CMK (cell line): ENCODE measurements around the gene ANKRD30A.
"Not testable (repeated sequence)": the region's sequence is repeated elsewhere in the genome, so short reads cannot be mapped to it uniquely, and the experiment has no call there.

ENCODE experiments used
- DNase-seq: peaks from one replicate; pipeline ENCODE4 v3.0.0-alpha.2; 2010; ENCODE audit warnings: low read depth

ANKRD30A gene

GRCh38 chr10:37125191-37125732 is at the start of gene ANKRD30A:
Gene ANKRD30A, plus strand, starts transcription at chr10:37125598. Its CDS starts 190 bp downstream, at chr10:37125788.
- DNase-seq = no peak

- not testable (repeated sequence) for DNase-seq
Observed at GRCh38 chr10:37076083-37076482, 49.3 kb upstream of the ANKRD30A start.

- no peak for DNase-seq
Observed at GRCh38 chr10:37095792-37096573, 29.4 kb upstream of the ANKRD30A start.

- DNase-seq = no peak
Observed at GRCh38 chr10:37101261-37101660, 24.1 kb upstream of the ANKRD30A start.

- DNase-seq = no peak
Observed at GRCh38 chr10:37109000-37109399, 16.4 kb upstream of the ANKRD30A start.

GRCh38 chr10:37124532-37124931 is 866 bp upstream of the ANKRD30A start:
- DNase-seq = no peak

- DNase-seq = no peak
Observed at GRCh38 chr10:37125921-37126320, 523 bp downstream of the ANKRD30A start.

GRCh38 chr10:37146443-37146842 is 21.0 kb downstream of the ANKRD30A start:
- DNase-seq = no peak

GRCh38 chr10:37162430-37162829 is 37.0 kb downstream of the ANKRD30A start:
- DNase-seq = not testable (repeated sequence)

- DNase-seq = not testable (repeated sequence)
Observed at GRCh38 chr10:37171945-37172344, 46.5 kb downstream of the ANKRD30A start.

GRCh38 chr10:37178296-37178695 is 52.9 kb downstream of the ANKRD30A start:
- DNase-seq = not testable (repeated sequence)

- DNase-seq = not testable (repeated sequence)
Observed at GRCh38 chr10:37182719-37183118, 57.3 kb downstream of the ANKRD30A start.

GRCh38 chr10:37206132-37206531 is 80.7 kb downstream of the ANKRD30A start:
- no peak for DNase-seq

GRCh38 chr10:37220866-37221265 is 95.5 kb downstream of the ANKRD30A start:
- DNase-seq = no peak

GRCh38 chr10:37222046-37222445 is 96.6 kb downstream of the ANKRD30A start:
- DNase-seq = no peak

GRCh38 chr10:37225163-37225562 is 99.8 kb downstream of the ANKRD30A start:
- DNase-seq = no peak

- no peak for DNase-seq
Observed at GRCh38 chr10:37226524-37226923, 101.1 kb downstream of the ANKRD30A start.

GRCh38 chr10:37234692-37235091 is 109.3 kb downstream of the ANKRD30A start:
- DNase-seq = no peak

- DNase-seq = no peak
Observed at GRCh38 chr10:37236093-37236492, 110.7 kb downstream of the ANKRD30A start.

GRCh38 chr10:37240223-37240622 is 114.8 kb downstream of the ANKRD30A start:
- DNase-seq = no peak

- no peak for DNase-seq
Observed at GRCh38 chr10:37246637-37247036, 121.2 kb downstream of the ANKRD30A start.

GRCh38 chr10:37255837-37256236 is 130.4 kb downstream of the ANKRD30A start:
- not testable (repeated sequence) for DNase-seq

- no peak for DNase-seq
Observed at GRCh38 chr10:37263304-37263703, 137.9 kb downstream of the ANKRD30A start.

- DNase-seq = no peak
Observed at GRCh38 chr10:37268266-37268665, 142.9 kb downstream of the ANKRD30A start.
